SJSA1 (cell line): Measurements from ENCODE around the gene PRR5L. TPM values are rescaled to one million over a fixed set of nuclear protein-coding genes. Genes with fewer than 3 reads are reported as not detected.
A peak's percentile ranks its signal among the peaks of the same experiment; 100 is the strongest.

Experiments
- DNase-seq, 2 experiments: peaks; one replicate each; pipeline ENCODE4 v3.0.0-alpha.2; 2015 to 2020; ENCODE audit warnings: low spot score in 2 of 2, low read depth in 1 of 2
- H3K27ac ChIP-seq: fragments of 250-450 bp; sonication (Bioruptor Pico); 2 replicates; pipeline ENCODE4 v1.5.1; 2020; ENCODE audit warnings: mild to moderate bottlenecking, moderate library complexity
- H3K27me3 ChIP-seq: fragments of 250-450 bp; sonication (Bioruptor Pico); replicated peaks from 2 replicates; pipeline ENCODE4 v1.5.1; 2020; ENCODE audit warnings: mild to moderate bottlenecking, moderate library complexity
- H3K36me3 ChIP-seq: fragments of 250-450 bp; sonication (Bioruptor Pico); 2 replicates; pipeline ENCODE4 v1.5.1; 2020; ENCODE audit warnings: mild to moderate bottlenecking
- H3K4me1 ChIP-seq: fragments of 250-450 bp; sonication (Bioruptor Pico); replicated peaks from 2 replicates; pipeline ENCODE4 v1.6.1; 2021; ENCODE audit warnings: mild to moderate bottlenecking
- H3K4me3 ChIP-seq: fragments of 250-450 bp; sonication (Bioruptor Pico); 2 replicates; pipeline ENCODE4 v1.5.1; 2020; ENCODE audit warnings: mild to moderate bottlenecking
- H3K9me3 ChIP-seq: fragments of 250-450 bp; sonication (Bioruptor Pico); replicated peaks from 2 replicates; pipeline ENCODE4 v1.5.1; 2020; ENCODE audit warnings: mild to moderate bottlenecking
- total RNA-seq: library from RNA; depleted of rRNA; stranded (reverse); fragments of >200 nt; shearing (Covaris generic); gene quantifications from 2 replicates; pipeline ENCODE4 v1.2.3, GENCODE V29; 2014

The PRR5L gene
- total RNA-seq, 1 experiment from 2014 or later = 43.0 TPM

- Histone ChIP-seq H3K4me1 (peaks cover 10% of the 10 kb centered on the region), H3K27me3 (no peaks in the 10 kb centered on the region), H3K27ac (no peak overlapping the region), H3K9me3 (no peaks in the 10 kb centered on the region), H3K36me3 (no peaks in the 10 kb centered on the region), H3K4me3 (no peak overlapping the region)
- peak; percentile 10 to 13 for DNase-seq
These were observed 926 bp downstream of the PRR5L start for GRCh38 chr11:36296884-36297543.

- peak in 1 of 2 experiments; percentile 13 for DNase-seq
- Histone ChIP-seq H3K36me3 (no peaks in the 10 kb centered on the region), H3K27me3 (no peaks in the 10 kb centered on the region)
These were observed 4.6 kb downstream of the PRR5L start for GRCh38 chr11:36300650-36301049.

DNA sequence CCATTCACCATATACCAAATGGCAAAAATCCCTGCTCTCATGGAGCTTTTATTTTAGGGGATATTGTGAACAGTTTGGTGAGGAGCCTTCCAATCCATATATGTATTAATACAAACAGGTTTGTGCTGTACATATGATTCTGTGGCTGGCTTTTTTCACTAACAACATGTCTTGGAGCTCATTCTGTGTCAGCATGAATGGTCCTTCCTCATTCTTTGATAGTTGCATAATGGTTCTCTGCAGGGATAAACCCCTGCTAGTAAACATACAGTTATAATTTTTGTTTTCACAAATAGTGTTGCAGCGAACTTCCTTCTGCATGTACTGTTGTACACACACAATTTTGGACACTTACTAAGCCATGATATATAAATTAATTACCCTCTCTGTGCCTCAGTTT lies 8.3 kb downstream of the PRR5L start:
- H3K36me3 ChIP-seq = no peaks in the 10 kb centered on the region
- H3K4me1 ChIP-seq = no peaks in the 10 kb centered on the region; the same call in 1 of the 2 replicates
- H3K27ac ChIP-seq = no peak overlapping the region
- H3K9me3 ChIP-seq = no peaks in the 10 kb centered on the region
- no peak for DNase-seq
- no peak overlapping the region for H3K4me3 ChIP-seq
- H3K27me3 ChIP-seq = no peaks in the 10 kb centered on the region

More at GRCh38 chr11:36300650-36301049, 4.6 kb downstream of the PRR5L start:
- Histone ChIP-seq H3K4me1 (peaks cover 10% of the 10 kb centered on the region), H3K9me3 (no peaks in the 10 kb centered on the region), H3K4me3 (no peak overlapping the region), H3K27ac (no peak overlapping the region)

DNA sequence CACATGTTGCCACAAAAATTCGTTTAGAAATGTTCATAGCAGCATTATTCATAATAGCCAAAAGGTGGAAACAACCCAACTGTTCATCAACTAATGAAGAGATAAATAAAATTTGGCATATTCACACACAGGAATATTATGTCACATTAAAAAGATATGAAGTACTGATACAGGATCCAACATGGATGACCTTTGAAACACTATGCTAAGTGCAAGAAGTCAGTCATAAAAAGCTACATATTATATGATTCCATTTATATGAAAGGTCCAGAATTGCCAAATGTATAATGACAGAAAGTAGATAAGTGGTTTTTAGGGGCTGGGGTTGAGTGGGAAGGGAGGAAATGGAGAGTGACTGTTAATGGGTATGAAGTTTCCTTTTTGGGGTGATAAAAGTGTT lies 9.0 kb downstream of the PRR5L start:
- no peak for DNase-seq
- H3K36me3 ChIP-seq = no peaks in the 10 kb centered on the region
- H3K27me3 ChIP-seq = no peaks in the 10 kb centered on the region
- H3K4me1 ChIP-seq = peaks cover 5% of the 10 kb centered on the region
- H3K4me3 ChIP-seq = no peak overlapping the region
- H3K27ac ChIP-seq = no peak overlapping the region
- no peaks in the 10 kb centered on the region for H3K9me3 ChIP-seq

GRCh38 chr11:36306888-36307287 lies 10.8 kb downstream of the PRR5L start:
- H3K9me3 ChIP-seq = no peaks in the 10 kb centered on the region
- no peak overlapping the region for H3K27ac ChIP-seq
- no peak overlapping the region for H3K4me3 ChIP-seq
- peak; percentile 47 to 55 for DNase-seq
- no peaks in the 10 kb centered on the region for H3K36me3 ChIP-seq
- peaks cover 24% of the 10 kb centered on the region for H3K4me1 ChIP-seq
- no peaks in the 10 kb centered on the region for H3K27me3 ChIP-seq

GRCh38 chr11:36308577-36308976 lies 12.5 kb downstream of the PRR5L start:
- no peaks in the 10 kb centered on the region for H3K27me3 ChIP-seq
- H3K36me3 ChIP-seq = no peaks in the 10 kb centered on the region
- H3K4me3 ChIP-seq = no peak overlapping the region
- no peak overlapping the region for H3K27ac ChIP-seq
- no peaks in the 10 kb centered on the region for H3K9me3 ChIP-seq
- H3K4me1 ChIP-seq = peaks cover 38% of the 10 kb centered on the region
- no peak for DNase-seq

- no peak overlapping the region for H3K4me3 ChIP-seq
- H3K27me3 ChIP-seq = no peaks in the 10 kb centered on the region
- H3K9me3 ChIP-seq = no peaks in the 10 kb centered on the region
- H3K4me1 ChIP-seq = peaks cover 38% of the 10 kb centered on the region
- H3K36me3 ChIP-seq = no peaks in the 10 kb centered on the region
- peak overlapping the region; percentile 98 for H3K27ac ChIP-seq
- DNase-seq = peak in 1 of 2 experiments; percentile 18
These were observed 13.7 kb downstream of the PRR5L start for GRCh38 chr11:36309779-36310178.

GRCh38 chr11:36311926-36312595 lies 16.0 kb downstream of the PRR5L start:
- Histone ChIP-seq H3K27ac (peak overlapping the region; percentile 98), H3K27me3 (no peaks in the 10 kb centered on the region), H3K4me3 (no peak overlapping the region), H3K9me3 (no peaks in the 10 kb centered on the region), H3K4me1 (peaks cover 38% of the 10 kb centered on the region), H3K36me3 (no peaks in the 10 kb centered on the region)
- peak in 1 of 2 experiments; percentile 64 for DNase-seq

DNA sequence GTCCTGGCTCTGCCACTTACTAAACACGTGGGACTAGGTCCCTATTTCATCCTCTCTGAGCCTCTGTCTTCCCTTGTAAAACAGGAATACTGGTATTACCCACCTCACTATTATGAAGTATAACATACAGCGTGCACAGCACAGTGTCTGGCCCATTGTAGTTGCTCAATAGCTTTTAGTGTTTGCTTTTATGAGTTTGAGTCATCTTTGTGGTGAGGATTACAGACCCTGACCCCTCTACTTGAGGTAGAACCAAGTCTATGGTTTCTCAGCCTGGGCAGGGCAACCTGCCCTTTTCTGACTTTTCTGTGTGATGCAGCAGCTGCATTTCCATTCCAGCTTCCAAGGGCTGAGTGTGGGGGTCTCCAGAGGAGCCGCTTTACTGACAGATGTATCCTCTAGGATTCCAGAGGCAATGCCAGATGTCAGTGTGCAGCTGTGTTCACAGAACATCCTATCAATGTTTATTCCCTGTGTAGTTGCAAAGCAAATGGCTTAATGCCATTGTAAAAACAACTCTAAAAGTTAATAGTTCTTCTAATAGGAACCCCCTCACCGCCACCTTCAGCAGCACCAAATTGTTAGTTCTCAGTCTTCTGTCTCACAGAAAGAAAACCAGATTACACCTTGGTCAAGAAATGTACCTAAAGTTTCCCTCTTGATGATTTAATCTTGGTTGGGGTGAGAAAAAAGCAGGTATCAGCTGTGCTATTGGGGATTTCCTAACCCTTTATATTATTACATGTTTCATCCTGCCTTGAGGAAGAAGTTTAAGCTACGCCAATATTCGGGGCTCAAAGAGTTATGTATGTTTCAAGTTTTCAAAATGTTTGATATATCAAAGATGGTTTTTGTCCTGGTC lies 16.8 kb downstream of the PRR5L start:
- H3K36me3 ChIP-seq = no peaks in the 10 kb centered on the region
- H3K4me1 ChIP-seq = peaks cover 38% of the 10 kb centered on the region
- DNase-seq = peak; percentile 45 to 66
- H3K9me3 ChIP-seq = no peaks in the 10 kb centered on the region
- peak overlapping the region; percentile 98 for H3K27ac ChIP-seq
- no peak overlapping the region for H3K4me3 ChIP-seq
- H3K27me3 ChIP-seq = no peaks in the 10 kb centered on the region

- Histone ChIP-seq H3K9me3 (no peaks in the 10 kb centered on the region), H3K27ac (no peak overlapping the region), H3K27me3 (no peaks in the 10 kb centered on the region), H3K36me3 (no peaks in the 10 kb centered on the region), H3K4me3 (no peak overlapping the region), H3K4me1 (peaks cover 38% of the 10 kb centered on the region)
- DNase-seq = peak in 1 of 2 experiments; percentile 22
These were observed 17.8 kb downstream of the PRR5L start for GRCh38 chr11:36313750-36314433.

DNA sequence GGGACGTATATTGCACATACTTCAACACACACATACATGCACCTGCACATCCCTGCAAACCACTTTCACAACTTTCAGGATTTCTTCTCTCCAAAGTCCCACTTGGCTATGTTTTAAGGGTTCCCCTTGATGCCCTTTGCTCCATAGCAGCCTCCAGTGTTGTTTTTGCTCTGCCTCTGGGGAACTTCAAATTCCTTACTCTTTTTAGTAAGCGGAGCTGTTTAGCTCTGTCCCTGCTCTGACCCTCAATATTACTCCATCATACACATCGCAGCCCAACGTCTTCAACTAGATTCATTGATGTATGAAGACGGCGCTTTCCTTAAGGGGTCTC lies 18.3 kb downstream of the PRR5L start:
- DNase-seq = no peak
- no peaks in the 10 kb centered on the region for H3K9me3 ChIP-seq
- H3K36me3 ChIP-seq = no peaks in the 10 kb centered on the region
- peaks cover 38% of the 10 kb centered on the region for H3K4me1 ChIP-seq
- no peak overlapping the region for H3K27ac ChIP-seq
- no peaks in the 10 kb centered on the region for H3K27me3 ChIP-seq
- no peak overlapping the region for H3K4me3 ChIP-seq

DNA sequence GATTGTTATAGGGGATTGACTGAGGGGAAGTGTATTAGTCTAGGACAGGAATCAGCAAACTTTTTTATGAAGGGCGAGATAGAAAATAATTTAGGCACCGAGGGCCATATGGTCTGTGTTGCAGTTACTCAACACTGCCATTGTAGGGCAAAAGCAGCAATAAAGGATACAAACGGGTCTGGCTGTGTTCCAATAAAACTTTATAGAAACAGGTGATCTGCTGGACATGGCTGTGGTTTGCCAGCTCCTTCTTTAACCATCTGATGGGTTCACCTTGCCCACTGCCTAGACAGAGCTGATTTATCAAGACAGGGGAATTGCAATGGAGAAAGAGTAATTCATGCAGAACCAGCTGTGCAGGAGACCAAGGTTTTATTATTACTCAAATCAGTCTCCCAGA lies 20.0 kb downstream of the PRR5L start:
- no peaks in the 10 kb centered on the region for H3K27me3 ChIP-seq
- DNase-seq = no peak
- no peak overlapping the region for H3K27ac ChIP-seq
- no peaks in the 10 kb centered on the region for H3K9me3 ChIP-seq
- H3K36me3 ChIP-seq = no peaks in the 10 kb centered on the region
- no peak overlapping the region for H3K4me3 ChIP-seq
- peaks cover 22% of the 10 kb centered on the region for H3K4me1 ChIP-seq

DNA sequence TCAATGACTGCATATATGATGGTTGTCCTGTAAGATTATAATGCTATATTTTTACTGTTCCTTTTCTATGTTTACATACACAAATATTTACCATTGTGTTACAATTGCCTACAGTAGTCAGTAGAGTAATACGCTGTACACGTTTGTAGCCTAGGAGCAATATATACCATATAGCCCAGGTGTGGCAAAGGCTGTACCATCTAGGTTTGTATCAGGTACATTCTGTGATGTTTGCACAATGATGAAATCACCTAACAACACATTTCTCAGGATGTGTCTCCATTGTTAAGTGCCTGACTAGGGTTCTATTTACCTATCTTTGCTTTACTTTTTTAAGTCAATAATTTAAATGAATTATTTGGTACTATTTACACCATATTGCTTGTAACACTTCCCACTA lies 21.9 kb downstream of the PRR5L start:
- Histone ChIP-seq H3K4me1 (peaks cover 3% of the 10 kb centered on the region), H3K27me3 (no peaks in the 10 kb centered on the region), H3K4me3 (no peak overlapping the region)

More for the DNA sequence above, 21.9 kb downstream of the PRR5L start:
- Histone ChIP-seq H3K27ac (no peak overlapping the region), H3K36me3 (no peaks in the 10 kb centered on the region), H3K9me3 (no peaks in the 10 kb centered on the region)
- DNase-seq = no peak
